Embryonic facial prominence (tissue), 1 donor: ENCODE results near the gene TRIP11.

Experiments
- DNase-seq: peaks from one replicate; pipeline ENCODE4 v3.0.0-alpha.2; 2016; ENCODE audit errors: extremely low spot score

TRIP11 gene

DNA sequence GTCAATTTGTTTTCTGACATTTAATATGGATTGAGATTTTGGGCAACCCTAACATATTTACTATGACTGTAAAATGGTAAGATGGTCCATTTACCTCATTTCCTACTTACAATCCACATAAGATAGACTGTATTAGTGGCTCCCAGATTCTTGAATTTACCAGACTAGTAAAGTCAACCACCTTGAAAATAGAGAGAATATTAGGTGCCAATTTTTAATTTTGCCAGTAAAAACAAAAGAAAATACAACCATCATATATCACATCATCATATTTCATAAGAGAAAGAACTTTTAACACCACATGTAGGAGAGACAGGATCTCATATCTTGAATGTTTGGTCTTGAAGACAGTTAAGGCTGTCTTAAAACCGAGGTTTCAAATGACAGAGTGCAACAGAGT lies 84.7 kb downstream of the TRIP11 start:
- DNase-seq, result no peak

DNA sequence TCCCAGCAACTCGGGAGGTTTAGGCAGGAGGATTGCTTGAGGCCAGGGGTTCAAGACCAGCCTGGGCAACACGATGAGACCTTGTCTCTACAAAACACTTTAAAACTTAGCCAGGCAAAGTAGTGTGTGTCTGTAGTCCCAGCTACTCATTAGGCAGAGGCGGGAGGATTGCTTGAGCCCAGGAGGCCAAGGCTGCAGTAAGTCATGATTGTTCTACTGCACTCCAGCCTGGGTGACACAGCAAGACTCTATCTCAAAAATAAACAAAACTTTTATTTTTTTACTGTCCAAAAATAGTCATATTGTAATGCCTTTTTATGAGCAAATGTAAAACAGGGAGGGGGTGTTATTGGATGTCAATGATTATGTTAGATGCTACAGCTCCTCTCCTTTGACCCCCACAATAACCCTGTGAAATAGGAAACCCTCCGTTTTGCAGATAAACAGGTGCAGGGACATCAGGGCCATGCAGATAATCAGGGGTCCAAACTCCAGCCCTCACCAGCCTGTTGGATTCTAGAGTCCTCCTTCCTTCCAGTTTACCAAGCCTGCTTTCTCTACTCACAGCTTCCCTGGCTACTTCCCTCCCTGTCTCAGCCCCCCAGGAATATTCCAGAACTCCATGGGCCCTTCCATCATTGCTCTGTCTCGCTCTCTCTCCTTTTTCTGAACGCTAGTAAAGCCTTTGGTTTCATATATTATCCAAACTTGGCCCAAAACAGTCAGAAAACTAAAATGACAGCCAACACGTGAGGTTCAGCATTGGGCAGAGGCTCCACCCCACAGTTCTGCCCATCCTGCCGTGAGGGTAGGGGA lies 86.5 kb downstream of the TRIP11 start:
- DNase-seq, result no peak

DNA sequence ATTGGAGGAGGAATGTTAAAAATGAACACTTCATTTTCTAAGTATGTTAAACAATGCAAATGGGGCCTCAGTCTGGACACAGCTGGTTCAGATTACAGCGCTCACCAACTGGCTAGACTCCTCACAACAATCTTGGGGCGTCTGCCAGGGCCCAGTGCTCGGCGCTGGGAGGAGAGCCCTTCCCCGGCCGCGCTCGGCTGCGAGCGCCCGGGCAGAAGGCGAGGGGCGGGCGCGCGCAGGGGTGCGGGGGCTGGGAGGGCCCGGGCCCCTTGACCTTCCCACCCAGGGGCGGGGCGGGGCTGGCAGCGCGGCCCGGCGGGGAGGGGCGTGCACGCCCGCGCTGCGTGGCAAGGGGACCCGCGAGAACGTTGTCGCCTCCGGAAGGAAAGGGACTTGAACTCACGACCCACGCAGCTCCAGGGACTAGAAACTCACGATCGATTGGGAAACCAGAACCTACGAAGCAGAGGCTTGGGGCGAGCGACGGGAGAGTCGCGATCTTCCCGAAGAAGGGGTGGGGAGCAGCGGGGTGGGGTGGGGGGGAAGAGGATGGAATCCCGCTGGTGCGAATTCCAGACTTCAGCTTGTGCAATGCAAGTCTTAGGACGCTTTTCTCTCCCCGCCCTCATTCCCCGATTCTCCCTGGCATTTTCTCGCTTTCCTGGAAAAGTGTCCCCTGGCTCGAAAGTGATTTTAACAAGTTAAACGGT lies 92.2 kb downstream of the TRIP11 start, which contains the start of gene FBLN5:
TSS of gene FBLN5 (minus strand) at position 220 of the 710 bp plus-strand sequence. CDS start 465 bp downstream, outside the sequence.
- peak; percentile 80 for DNase-seq

DNA sequence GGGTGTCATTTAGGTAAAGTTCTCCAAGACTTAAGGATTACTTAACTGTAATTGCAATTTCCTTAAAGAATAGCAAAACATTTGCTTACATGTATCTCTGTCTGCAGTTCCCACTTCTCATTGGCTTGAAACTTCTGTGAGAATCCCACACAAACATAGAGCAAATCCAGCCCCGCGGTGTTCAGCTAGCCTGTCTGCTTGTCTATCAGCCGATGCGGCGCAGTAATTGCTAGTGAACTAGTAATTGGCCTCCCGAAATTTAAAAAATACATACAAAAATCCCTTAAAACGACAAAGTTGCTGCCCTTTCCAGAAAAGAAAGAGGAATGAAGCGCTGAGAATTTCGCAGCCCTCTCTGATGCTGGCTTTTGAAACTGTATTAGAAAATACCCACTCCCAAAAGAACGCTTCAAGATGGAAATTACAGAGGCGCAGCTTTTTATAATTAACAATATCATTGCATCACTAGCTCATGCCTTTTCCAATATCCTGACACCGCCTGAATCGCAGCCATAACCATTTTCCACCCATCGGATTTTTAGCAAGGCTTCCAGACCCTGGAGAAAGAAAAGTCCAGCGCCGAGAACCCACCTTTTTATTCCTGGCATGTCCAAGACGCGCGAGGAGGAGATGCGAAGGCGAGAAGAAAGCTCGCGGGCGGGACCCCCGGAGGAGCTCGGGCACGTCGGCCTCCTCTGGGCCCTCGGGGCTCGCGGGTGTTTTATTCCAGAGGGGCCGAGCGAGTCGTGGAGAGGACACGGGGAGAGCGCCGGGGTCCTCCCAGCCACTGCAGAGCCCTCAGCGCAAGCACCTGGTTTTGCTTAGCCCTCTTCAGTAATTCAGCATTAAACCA lies 93.0 kb downstream of the TRIP11 start:
- no peak for DNase-seq

DNA sequence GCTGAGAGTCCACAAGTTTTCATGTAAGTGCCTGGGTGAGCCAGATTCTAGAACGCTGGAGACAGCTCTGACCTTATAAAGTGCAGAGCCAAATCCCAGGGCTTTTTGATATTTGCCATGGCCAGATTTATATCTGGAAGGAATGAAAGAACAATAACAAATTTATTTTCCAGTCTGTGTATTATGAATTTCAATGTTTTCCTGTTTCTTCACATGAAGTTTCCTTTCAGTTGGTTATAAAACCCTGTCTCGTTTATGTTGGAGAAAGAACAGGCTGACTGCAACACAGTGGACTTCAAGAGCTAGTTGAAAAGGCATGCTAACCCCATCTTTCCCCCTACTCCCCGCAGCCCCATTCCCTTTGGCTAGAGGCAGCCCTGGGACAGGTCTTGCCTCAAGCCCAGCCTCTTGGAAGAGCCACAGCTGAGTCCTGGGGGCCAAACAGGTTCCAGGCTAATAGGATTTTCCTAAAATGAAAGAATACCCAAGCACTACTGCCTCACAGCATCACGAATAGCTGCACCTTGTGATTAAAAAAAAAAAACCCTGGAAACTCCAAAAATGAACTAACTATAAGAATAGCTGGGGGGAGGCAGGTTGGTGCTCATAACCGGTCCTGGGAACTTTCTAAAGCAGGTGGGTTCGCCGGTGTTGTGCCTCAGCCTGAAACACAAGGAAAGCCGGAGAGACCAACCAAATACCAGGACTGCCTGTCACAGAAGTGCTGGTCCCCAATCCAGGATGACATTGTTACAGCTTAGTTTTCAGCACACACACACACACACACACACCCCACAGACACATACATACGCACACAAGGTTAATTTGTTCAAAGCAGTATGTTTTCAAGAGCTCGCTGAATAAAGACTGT lies 93.9 kb downstream of the TRIP11 start:
- no peak for DNase-seq

DNA sequence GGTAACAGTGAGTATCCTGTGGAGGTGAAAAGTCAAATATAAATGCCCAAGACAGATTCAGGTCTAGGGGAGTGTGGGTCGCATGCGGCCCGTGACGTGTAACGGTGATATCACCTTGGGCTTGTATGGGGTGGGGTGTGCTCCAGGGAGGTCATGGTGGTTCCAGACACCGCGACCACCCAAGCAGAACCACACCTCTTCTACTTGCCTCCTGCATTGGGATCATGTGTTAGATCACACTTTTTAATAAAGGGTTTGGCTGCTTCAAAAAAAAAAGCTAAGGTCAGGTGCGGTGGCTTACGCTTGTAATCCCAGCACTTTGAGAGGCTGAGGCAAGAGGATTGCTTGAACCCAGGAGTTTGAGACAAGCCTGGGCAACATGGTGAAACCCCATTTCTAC lies 96.9 kb downstream of the TRIP11 start:
- no peak for DNase-seq

GRCh38 chr14:91942128-91942527 lies 97.7 kb downstream of the TRIP11 start:
- DNase-seq, result no peak

DNA sequence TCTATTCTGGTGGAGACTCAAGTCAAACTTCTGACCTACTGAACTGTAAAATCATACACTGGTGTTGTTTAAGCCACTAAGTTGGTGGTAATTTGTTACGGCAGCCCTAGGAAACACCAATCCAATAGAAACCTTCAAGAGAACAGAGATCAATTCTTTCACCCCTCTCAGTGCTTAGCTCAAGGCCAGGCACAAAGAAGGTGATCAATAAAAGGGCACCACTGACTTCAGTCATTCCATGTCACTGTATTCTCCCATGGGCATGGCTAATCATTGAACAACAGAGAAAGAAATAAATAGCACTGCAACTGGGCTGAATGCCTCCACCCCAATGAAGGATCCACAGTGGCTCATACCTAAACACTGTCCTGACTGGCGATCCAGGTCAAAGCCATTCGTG lies 99.7 kb downstream of the TRIP11 start:
- DNase-seq, result no peak

- no peak for DNase-seq
Observed at GRCh38 chr14:91935586-91935985, 104.3 kb downstream of the TRIP11 start.

- DNase-seq, result no peak
Observed at GRCh38 chr14:91934554-91935285, 105.1 kb downstream of the TRIP11 start.

GRCh38 chr14:91931478-91932088 lies 108.3 kb downstream of the TRIP11 start:
- no peak for DNase-seq

DNA sequence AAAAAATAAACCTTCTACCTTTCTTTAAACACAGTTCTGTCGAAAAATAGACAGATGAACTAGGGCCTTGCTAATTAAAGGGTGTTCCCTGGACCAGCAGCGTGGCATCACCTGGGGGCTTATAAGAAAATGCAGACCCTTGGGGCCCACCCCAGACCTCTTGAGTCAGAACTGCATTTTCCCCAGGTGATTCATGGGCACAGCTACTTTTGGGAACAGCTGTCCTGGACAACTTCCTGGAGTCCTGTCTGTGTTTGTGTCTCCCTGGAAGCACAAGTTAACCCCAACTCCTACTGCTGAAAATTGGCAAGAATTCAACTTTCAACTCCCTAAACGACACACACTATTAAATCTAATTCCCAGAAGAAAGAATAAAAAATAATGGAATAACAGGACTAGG lies 110.2 kb downstream of the TRIP11 start:
- DNase-seq, result no peak

DNA sequence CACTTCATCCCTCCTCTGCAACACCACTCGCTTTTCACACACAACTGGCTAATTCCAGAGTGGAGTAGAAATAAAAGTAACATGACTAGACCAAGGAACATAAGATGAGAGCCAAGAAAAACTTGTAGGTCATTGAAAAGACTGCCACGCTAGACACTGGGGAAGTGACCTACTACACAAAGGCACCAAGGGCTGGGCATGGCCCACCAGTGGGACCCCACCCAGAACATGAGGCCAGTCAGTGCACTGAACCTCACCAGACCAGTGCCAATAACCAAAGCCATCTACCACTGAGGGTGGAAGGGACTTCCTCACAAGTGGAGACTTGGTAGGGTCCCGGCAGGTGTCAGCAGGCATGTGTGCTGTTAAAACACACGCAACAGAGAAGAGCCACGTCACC lies 112.1 kb downstream of the TRIP11 start:
- no peak for DNase-seq

- DNase-seq, result no peak
Observed at GRCh38 chr14:91927191-91927590, 112.7 kb downstream of the TRIP11 start.

GRCh38 chr14:91926131-91926890 lies 113.5 kb downstream of the TRIP11 start:
- DNase-seq, result no peak

DNA sequence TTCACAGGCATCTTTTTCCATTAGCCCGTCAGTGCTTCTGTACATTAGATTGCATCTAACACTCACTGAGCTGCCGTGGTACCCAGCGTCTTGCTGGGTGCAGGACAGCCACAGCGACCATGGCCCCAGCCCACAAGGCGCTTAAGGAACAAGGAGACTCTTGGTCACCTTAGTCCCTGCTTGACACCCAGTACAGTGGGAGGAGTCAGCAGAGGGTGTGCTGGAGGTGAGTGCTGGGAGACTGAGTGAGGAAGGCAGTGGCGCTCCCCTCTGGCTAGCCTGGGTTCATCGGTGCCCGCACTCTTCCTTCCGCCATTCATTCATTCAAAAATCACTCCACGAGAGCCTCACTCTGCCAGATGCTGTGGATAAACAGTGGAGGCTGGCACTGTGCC lies 114.1 kb downstream of the TRIP11 start:
- no peak for DNase-seq

DNA sequence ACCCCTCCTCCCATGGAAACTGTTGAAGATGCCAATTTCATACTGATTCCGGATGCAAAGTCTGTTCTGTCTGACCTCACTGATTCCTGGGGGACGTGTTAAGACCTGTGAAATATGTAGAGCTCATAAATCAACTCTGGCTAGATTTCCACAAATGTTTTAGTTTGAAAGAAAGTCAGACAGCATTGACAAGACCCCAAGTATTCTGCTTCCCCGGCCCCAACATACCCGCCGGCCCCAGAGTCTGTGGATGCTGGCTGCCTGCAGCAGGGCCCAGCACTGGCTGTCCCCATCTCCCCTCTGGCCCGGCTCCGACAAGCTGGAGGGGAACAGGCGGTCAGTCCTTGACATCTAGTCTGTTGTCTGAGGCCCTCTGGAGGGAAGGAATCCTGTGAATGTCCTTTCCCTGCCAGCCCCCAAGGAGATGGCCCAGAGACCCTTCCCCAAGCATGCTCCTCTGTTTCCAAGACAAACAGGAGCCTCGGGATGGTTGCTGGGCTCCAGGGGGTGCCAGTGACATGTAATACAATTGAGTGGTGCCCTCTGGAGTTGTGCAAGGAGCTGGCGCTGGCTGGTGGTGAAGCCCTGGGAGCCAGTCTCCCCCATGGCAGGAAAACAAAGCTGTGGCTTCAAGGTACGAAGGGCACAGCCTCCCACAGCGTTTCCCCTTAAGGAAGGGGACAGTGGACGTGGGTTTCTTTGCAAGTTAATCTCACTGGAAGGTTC lies 114.7 kb downstream of the TRIP11 start:
- peak; percentile 55 for DNase-seq

DNA sequence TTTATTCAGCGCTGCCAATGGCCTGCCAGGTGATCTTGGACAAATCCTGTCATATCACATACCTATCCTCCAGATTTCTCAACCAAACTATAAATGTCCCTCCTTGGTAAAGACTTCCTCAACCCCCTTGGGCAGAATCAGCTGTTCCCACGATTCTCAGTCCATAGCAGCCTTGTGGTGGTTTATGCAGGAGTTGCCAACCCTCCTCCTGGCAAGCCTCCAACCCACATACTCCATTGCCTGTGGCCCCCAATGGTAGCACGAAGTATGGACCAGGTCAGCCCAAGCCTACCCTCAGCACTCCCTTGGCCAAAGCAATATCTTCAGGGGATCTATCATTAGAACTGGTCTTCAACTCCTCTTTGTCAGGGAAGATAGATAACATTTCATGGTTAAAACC lies 119.3 kb downstream of the TRIP11 start:
- DNase-seq, result no peak

GRCh38 chr14:91919814-91920213 lies 120.0 kb downstream of the TRIP11 start:
- no peak for DNase-seq
